Cardiac muscle cell (in vitro differentiated cells and primary cell): ENCODE results near the gene GNAI1. TPM values are rescaled to one million over a fixed set of nuclear protein-coding genes. Genes with fewer than 3 reads are reported as not detected.

ENCODE experiments used
- DNase-seq, 2 donors: peaks; one replicate each; pipeline versions ENCODE4 v3.0.0 to v3.0.0-alpha.2; 2010 to 2017; ENCODE audit warnings: low read depth in 1 of 2, low spot score in 1 of 2
- H3K27ac ChIP-seq: fragments of 200-600 bp; sonication (generic); 2 replicates; pipeline ENCODE4 v1.5.1; 2016
- H3K27me3 ChIP-seq: fragments of 200-600 bp; sonication (generic); 2 replicates; pipeline ENCODE4 v1.6.0; 2016; ENCODE audit warnings: control low read depth
- H3K36me3 ChIP-seq: fragments of 200-600 bp; sonication (generic); 2 replicates; pipeline ENCODE4 v1.5.1; 2016; ENCODE audit warnings: control low read depth
- H3K4me1 ChIP-seq: fragments of 200-600 bp; sonication (generic); 2 replicates; pipeline ENCODE4 v1.8.1; 2017; ENCODE audit warnings: low read depth, mild to moderate bottlenecking, mixed run types
- H3K4me3 ChIP-seq: fragments of 200-600 bp; sonication (generic); 2 replicates; pipeline ENCODE4 v1.5.1; 2016; ENCODE audit warnings: mild to moderate bottlenecking
- H3K9me3 ChIP-seq: fragments of 200-600 bp; sonication (generic); 2 replicates; pipeline ENCODE4 v1.5.1; 2017; ENCODE audit warnings: low read depth, mild to moderate bottlenecking, control low read depth
- polyA plus RNA-seq: library from polyadenylated mRNA; unstranded; fragments of >200 nt; fragmentation: Nextera tagmentation; extraction: Ambion mirVana; gene quantifications from 2 replicates; pipeline ENCODE4 v1.2.1, GENCODE V29; 2016
- total RNA-seq: library from RNA; depleted of rRNA; stranded (reverse); fragments of >200 nt; gene quantifications from 2 replicates; pipeline ENCODE4 v1.2.3, GENCODE V29; 2016
- TF ChIP-seq, protein P1 (sequence below): IDR thresholded peaks from 2 replicates; pipeline ENCODE4 v1.5.1; 2012; ENCODE audit warnings: low read depth, mild to moderate bottlenecking, low read length

GNAI1 gene
- total and polyA plus RNA-seq, 2 experiments from 2014 or later = 26.1 to 31.8 TPM

- no peak overlapping the region for H3K4me3 ChIP-seq
- no peaks in the 10 kb centered on the region for H3K9me3 ChIP-seq
- no peak for DNase-seq
- H3K27ac ChIP-seq = no peak overlapping the region
- H3K4me1 ChIP-seq = no peaks in the 10 kb centered on the region
- H3K27me3 ChIP-seq = no peaks in the 10 kb centered on the region
- H3K36me3 ChIP-seq = no peaks in the 10 kb centered on the region
- TF ChIP-seq, protein P1, sequence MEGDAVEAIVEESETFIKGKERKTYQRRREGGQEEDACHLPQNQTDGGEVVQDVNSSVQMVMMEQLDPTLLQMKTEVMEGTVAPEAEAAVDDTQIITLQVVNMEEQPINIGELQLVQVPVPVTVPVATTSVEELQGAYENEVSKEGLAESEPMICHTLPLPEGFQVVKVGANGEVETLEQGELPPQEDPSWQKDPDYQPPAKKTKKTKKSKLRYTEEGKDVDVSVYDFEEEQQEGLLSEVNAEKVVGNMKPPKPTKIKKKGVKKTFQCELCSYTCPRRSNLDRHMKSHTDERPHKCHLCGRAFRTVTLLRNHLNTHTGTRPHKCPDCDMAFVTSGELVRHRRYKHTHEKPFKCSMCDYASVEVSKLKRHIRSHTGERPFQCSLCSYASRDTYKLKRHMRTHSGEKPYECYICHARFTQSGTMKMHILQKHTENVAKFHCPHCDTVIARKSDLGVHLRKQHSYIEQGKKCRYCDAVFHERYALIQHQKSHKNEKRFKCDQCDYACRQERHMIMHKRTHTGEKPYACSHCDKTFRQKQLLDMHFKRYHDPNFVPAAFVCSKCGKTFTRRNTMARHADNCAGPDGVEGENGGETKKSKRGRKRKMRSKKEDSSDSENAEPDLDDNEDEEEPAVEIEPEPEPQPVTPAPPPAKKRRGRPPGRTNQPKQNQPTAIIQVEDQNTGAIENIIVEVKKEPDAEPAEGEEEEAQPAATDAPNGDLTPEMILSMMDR = no peak
Observed at GRCh38 chr7:80093349-80093748, 41.3 kb upstream of the GNAI1 start.

DNA sequence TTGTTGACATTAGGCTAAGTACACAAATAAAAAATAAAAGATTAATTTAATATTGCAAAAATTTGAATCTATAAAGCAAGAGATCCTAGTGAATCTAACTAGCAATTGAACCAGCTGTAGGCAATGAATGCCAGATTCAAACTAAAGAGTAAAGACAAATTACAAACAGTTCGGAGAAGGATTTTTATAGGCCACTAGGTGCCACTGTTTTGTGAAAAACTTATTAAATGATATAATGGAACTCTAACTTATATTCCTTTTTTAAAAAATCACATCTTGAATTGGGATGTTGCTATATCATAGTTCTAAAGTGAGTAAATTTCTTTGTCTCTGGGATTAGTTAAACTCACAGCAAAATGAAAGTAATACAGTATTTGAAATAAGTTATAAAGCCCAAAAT is 39.1 kb upstream of the GNAI1 start:
- DNase-seq = peak in 1 of 2 donors; percentile 52
- no peaks in the 10 kb centered on the region for H3K36me3 ChIP-seq
- no peaks in the 10 kb centered on the region for H3K27me3 ChIP-seq
- no peaks in the 10 kb centered on the region for H3K4me1 ChIP-seq
- H3K9me3 ChIP-seq = no peaks in the 10 kb centered on the region
- H3K4me3 ChIP-seq = no peak overlapping the region
- no peak overlapping the region for H3K27ac ChIP-seq
- TF ChIP-seq, protein P1 = peak; percentile 46

DNA sequence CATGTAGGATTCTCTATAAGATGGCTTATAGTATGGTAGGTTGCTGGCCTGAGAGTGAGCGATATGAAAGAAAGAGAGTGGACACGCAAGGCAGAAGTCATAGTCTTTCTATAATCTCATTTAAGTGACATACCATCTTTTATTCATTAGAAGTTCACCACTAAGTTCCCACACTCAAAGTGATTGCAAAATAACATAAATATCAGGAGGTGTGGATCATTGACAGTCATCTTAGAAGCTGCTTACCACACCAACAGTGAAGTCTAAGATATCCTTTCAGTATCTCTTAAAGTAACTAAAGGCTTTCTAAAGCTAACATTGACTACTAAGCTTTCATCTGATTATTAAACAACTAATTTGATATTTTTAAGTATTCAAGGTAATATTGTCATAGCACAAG is 36.9 kb upstream of the GNAI1 start:
- TF ChIP-seq, protein P1 = no peak
- Histone ChIP-seq H3K27me3 (no peaks in the 10 kb centered on the region), H3K4me3 (no peak overlapping the region), H3K4me1 (no peaks in the 10 kb centered on the region), H3K36me3 (no peaks in the 10 kb centered on the region), H3K27ac (no peak overlapping the region), H3K9me3 (no peaks in the 10 kb centered on the region)
- no peak for DNase-seq

- Histone ChIP-seq H3K9me3 (no peaks in the 10 kb centered on the region), H3K27ac (no peak overlapping the region), H3K4me1 (no peaks in the 10 kb centered on the region), H3K4me3 (no peak overlapping the region), H3K27me3 (no peaks in the 10 kb centered on the region), H3K36me3 (no peaks in the 10 kb centered on the region)
- no peak for DNase-seq
- TF ChIP-seq, protein P1 = no peak
Observed at GRCh38 chr7:80098795-80099194, 35.8 kb upstream of the GNAI1 start.

DNA sequence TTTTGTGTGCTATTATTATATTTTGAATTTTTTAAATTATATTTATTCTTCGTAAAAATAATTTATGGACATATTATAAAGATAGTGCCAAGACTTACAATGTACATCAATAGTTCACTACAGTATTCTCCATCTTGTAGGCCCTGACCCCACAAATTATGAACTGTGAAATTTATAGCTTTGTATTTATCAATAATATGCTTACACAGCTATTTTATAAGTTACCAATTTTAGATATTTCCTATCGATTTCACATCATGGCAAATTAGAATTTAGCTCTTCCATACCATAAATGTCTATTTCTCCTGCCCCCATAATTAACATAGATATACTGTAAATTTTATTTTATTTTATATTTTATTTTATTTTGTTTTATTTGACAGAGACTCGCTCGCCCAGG is 34.4 kb upstream of the GNAI1 start:
- Histone ChIP-seq H3K4me3 (no peak overlapping the region), H3K27ac (no peak overlapping the region), H3K27me3 (no peaks in the 10 kb centered on the region), H3K36me3 (no peaks in the 10 kb centered on the region), H3K9me3 (no peaks in the 10 kb centered on the region), H3K4me1 (no peaks in the 10 kb centered on the region)
- TF ChIP-seq, protein P1 = no peak
- DNase-seq = no peak

DNA sequence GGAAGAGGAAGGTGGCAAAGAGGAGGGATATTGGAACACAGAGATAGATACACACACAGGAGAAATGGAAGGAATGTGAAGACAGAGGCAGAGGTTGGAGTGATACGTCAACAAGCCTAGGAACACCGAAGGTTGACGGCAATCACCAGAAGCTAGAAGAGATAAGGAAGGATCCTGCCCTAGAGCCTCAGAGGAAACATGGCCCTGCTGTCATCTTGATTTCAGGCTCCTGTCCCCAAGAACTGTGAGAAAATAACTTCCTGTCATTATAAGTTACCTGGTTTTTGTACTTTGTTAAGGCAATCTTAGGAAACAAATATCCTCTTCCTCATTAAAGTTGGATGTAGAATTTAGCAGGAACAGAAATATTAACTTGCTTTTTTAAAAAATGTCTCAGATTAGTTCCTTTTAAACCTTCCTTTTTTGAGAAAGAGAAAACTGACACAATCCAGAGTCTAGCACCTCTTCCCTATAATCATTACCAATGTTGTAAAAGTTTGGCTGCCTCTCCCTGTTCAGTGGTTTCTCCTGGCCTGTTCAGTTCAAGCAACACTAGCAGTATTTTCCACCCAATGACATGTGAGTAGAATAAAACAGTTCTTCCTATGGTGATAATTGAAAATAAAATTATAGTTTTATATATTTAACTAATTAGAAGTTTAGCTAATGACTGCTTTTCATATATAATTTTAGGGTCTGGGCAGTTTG is 28.8 kb upstream of the GNAI1 start:
- peaks cover 8% of the 10 kb centered on the region for H3K4me1 ChIP-seq
- DNase-seq = peak in 1 of 2 donors; percentile 3
- H3K9me3 ChIP-seq = no peaks in the 10 kb centered on the region
- TF ChIP-seq, protein P1 = no peak
- no peak overlapping the region for H3K4me3 ChIP-seq
- H3K36me3 ChIP-seq = no peaks in the 10 kb centered on the region
- H3K27ac ChIP-seq = no peak overlapping the region
- H3K27me3 ChIP-seq = no peaks in the 10 kb centered on the region
